Liver (tissue), 9 donors: ENCODE measurements around the gene TAMALIN. TPM values are rescaled to one million over a fixed set of nuclear protein-coding genes. Genes with fewer than 3 reads are reported as not detected.

Experiments used
- DNase-seq: peaks from one replicate; pipeline ENCODE4 v3.0.0-alpha.2; 2017; ENCODE audit warnings: low spot score
- H3K27ac ChIP-seq, 2 donors: one replicate each; pipeline ENCODE4 v1.7.0; 2013; ENCODE audit warnings: inconsistent platforms in 2 of 2, low read length in 2 of 2, control low read depth in 1 of 2, low read depth in 1 of 2, mild to moderate bottlenecking in 1 of 2
- H3K27me3 ChIP-seq, 4 donors: one replicate each; pipeline versions ENCODE4 v1.6.1 to v1.7.0; 2013; ENCODE audit warnings: low read length in 3 of 4, inconsistent platforms in 1 of 4, mild to moderate bottlenecking in 1 of 4, moderate library complexity in 1 of 4; ENCODE audit not compliant: control insufficient read depth in 4 of 4, insufficient read depth in 4 of 4
- H3K36me3 ChIP-seq, 4 donors: one replicate each; pipeline versions ENCODE4 v1.6.1 to v1.7.0; 2013; ENCODE audit warnings: low read length in 3 of 4, mild to moderate bottlenecking in 3 of 4, low read depth in 1 of 4, moderate library complexity in 1 of 4; ENCODE audit not compliant: control insufficient read depth in 4 of 4, insufficient read depth in 3 of 4
- H3K4me1 ChIP-seq, 4 donors: one replicate each; pipeline versions ENCODE4 v1.6.1 to v1.7.0; 2013; ENCODE audit warnings: low read length in 3 of 4, mild to moderate bottlenecking in 3 of 4, moderate library complexity in 1 of 4; ENCODE audit not compliant: control insufficient read depth in 4 of 4, insufficient read depth in 4 of 4
- H3K4me3 ChIP-seq, 3 donors: one replicate each; pipeline versions ENCODE4 v1.6.1 to v1.7.0; 2013; ENCODE audit warnings: low read length in 3 of 3, control low read depth in 1 of 3, low read depth in 1 of 3, mild to moderate bottlenecking in 1 of 3
- H3K9ac ChIP-seq, 2 donors: one replicate each; pipeline ENCODE4 v1.7.0; 2013; ENCODE audit warnings: low read length in 2 of 2, mild to moderate bottlenecking in 2 of 2, moderate library complexity in 2 of 2, control low read depth in 1 of 2, low read depth in 1 of 2
- H3K9me3 ChIP-seq, 4 donors: one replicate each; pipeline versions ENCODE4 v1.6.1 to v1.7.0; 2013; ENCODE audit warnings: low read length in 3 of 4; ENCODE audit not compliant: control insufficient read depth in 4 of 4
- EGR1 ChIP-seq, 2 donors: IDR thresholded peaks; 2 replicates each; pipeline ENCODE4 v1.6.1; 2016 to 2018; ENCODE audit warnings: antibody characterized with exemption in 2 of 2, low read depth in 2 of 2
- FOXA1 ChIP-seq: IDR thresholded peaks from 2 replicates; pipeline ENCODE4 v1.6.1; 2016; ENCODE audit warnings: antibody characterized with exemption
- FOXA2 ChIP-seq: IDR thresholded peaks from 2 replicates; pipeline ENCODE4 v1.6.1; 2016; ENCODE audit warnings: antibody characterized with exemption
- GABPA ChIP-seq, 2 donors: IDR thresholded peaks in 1 of 2; conservative IDR thresholded peaks in 1 of 2; 2 replicates each; pipeline ENCODE4 v1.6.1; 2016; ENCODE audit warnings: antibody characterized with exemption in 2 of 2, mild to moderate bottlenecking in 1 of 2, moderate library complexity in 1 of 2
- HNF4A ChIP-seq, 2 donors: conservative IDR thresholded peaks; 2 replicates each; pipeline ENCODE4 v1.6.1; 2016; ENCODE audit warnings: antibody characterized with exemption in 2 of 2, mild to moderate bottlenecking in 2 of 2
- JUND ChIP-seq, 2 donors: IDR thresholded peaks; 2 replicates each; pipeline ENCODE4 v1.6.1; 2016; ENCODE audit warnings: antibody characterized with exemption in 2 of 2
- MAX ChIP-seq: IDR thresholded peaks from 2 replicates; pipeline ENCODE4 v1.6.1; 2016; ENCODE audit warnings: antibody characterized with exemption
- REST ChIP-seq: IDR thresholded peaks from 2 replicates; pipeline ENCODE4 v1.6.1; 2016; ENCODE audit warnings: antibody characterized with exemption, mild to moderate bottlenecking
- RXRA ChIP-seq, 2 donors: IDR thresholded peaks; 2 replicates each; pipeline ENCODE4 v1.6.1; 2017 to 2018; ENCODE audit warnings: antibody characterized with exemption in 2 of 2, mild to moderate bottlenecking in 1 of 2
- SP1 ChIP-seq: IDR thresholded peaks from 2 replicates; pipeline ENCODE4 v1.6.1; 2018; ENCODE audit warnings: antibody characterized with exemption, mild to moderate bottlenecking
- TAF1 ChIP-seq: conservative IDR thresholded peaks from 2 replicates; pipeline ENCODE4 v1.6.1; 2016; ENCODE audit warnings: antibody characterized with exemption, mild to moderate bottlenecking
- YY1 ChIP-seq: IDR thresholded peaks from 2 replicates; pipeline ENCODE4 v1.6.1; 2016; ENCODE audit warnings: antibody characterized with exemption, mild to moderate bottlenecking
- WGBS: extraction: QIAGEN DNeasy Blood & Tissue Kit; methylation state at CpG from one replicate; pipeline ENCODE4 v1.1.7; 2013; 5-methylcytosine and 5-hydroxymethylcytosine counted together
- polyA plus RNA-seq, 2 donors: library from polyadenylated mRNA; stranded (reverse) in 1 of 2; unstranded in 1 of 2; fragments of 200-250 nt in 1 of 2; fragments of >200 nt in 1 of 2; fragmentation: Nextera tagmentation in 1 of 2; extraction: Ambion mirVana in 1 of 2; gene quantifications; one replicate each; pipeline versions ENCODE4 v1.2.1 to v1.2.3, GENCODE V29; 2013 to 2015
- total RNA-seq, 2 donors: library from RNA; depleted of rRNA; stranded (reverse); fragments of >200 nt; gene quantifications; one replicate each; pipeline ENCODE4 v1.2.3, GENCODE V29; 2014
- TF ChIP-seq, protein P1 (sequence below): fragments of 150-350 bp; IDR thresholded peaks from 2 replicates; pipeline ENCODE4 v1.5.1; 2017; ENCODE audit warnings: improper control_type of control experiment, low read depth, low read length; ENCODE audit not compliant: missing input control
- TF ChIP-seq, protein P2 (sequence below): IDR thresholded peaks from 2 replicates; pipeline ENCODE4 v1.6.1; 2016; ENCODE audit warnings: antibody characterized with exemption
- TF ChIP-seq, protein P3 (sequence below): IDR thresholded peaks from 2 replicates; pipeline ENCODE4 v1.6.1; 2016; ENCODE audit warnings: antibody characterized with exemption
- donor health status: healthy.
- donor health status: healthy.
- donor health status: healthy.
- donor health status: healthy.
- donor health status: healthy.

Gene TAMALIN
- total and polyA plus RNA-seq, 4 donors, result 1.1 to 9.9 (median 2.5) TPM

GRCh38 chr12:52013626-52014310 is 7.0 kb downstream of the TAMALIN start:
- Histone ChIP-seq H3K36me3 (peaks cover 0 to 2% (median 0%) of the 10 kb centered on the region in 4 donors), H3K27me3 (no peaks in the 10 kb centered on the region), H3K9me3 (no peaks in the 10 kb centered on the region), H3K9ac (no peak overlapping the region), H3K27ac (no peak overlapping the region), H3K4me1 (peaks cover 0 to 4% (median 2%) of the 10 kb centered on the region in 4 donors), H3K4me3 (no peak overlapping the region)
- DNase-seq, result no peak
- WGBS, result 89% methylated on average over 16 of the region's 16 CpGs
- TF ChIP-seq GABPA (IDR thresholded peaks at IDR 0.05 in 1 of 2, conservative IDR thresholded peaks at IDR 0.05 in 1 of 2) (no peak), FOXA1 (no peak), JUND (IDR thresholded peaks at IDR 0.05) (no peak), TAF1 (no peak), FOXA2 (no peak), REST (no peak), HNF4A (conservative IDR thresholded peaks at IDR 0.05) (no peak)
- TF ChIP-seq, protein P1, sequence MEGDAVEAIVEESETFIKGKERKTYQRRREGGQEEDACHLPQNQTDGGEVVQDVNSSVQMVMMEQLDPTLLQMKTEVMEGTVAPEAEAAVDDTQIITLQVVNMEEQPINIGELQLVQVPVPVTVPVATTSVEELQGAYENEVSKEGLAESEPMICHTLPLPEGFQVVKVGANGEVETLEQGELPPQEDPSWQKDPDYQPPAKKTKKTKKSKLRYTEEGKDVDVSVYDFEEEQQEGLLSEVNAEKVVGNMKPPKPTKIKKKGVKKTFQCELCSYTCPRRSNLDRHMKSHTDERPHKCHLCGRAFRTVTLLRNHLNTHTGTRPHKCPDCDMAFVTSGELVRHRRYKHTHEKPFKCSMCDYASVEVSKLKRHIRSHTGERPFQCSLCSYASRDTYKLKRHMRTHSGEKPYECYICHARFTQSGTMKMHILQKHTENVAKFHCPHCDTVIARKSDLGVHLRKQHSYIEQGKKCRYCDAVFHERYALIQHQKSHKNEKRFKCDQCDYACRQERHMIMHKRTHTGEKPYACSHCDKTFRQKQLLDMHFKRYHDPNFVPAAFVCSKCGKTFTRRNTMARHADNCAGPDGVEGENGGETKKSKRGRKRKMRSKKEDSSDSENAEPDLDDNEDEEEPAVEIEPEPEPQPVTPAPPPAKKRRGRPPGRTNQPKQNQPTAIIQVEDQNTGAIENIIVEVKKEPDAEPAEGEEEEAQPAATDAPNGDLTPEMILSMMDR, result no peak
- TF ChIP-seq, protein P2, sequence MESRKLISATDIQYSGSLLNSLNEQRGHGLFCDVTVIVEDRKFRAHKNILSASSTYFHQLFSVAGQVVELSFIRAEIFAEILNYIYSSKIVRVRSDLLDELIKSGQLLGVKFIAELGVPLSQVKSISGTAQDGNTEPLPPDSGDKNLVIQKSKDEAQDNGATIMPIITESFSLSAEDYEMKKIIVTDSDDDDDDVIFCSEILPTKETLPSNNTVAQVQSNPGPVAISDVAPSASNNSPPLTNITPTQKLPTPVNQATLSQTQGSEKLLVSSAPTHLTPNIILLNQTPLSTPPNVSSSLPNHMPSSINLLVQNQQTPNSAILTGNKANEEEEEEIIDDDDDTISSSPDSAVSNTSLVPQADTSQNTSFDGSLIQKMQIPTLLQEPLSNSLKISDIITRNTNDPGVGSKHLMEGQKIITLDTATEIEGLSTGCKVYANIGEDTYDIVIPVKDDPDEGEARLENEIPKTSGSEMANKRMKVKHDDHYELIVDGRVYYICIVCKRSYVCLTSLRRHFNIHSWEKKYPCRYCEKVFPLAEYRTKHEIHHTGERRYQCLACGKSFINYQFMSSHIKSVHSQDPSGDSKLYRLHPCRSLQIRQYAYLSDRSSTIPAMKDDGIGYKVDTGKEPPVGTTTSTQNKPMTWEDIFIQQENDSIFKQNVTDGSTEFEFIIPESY, result no peak

DNA sequence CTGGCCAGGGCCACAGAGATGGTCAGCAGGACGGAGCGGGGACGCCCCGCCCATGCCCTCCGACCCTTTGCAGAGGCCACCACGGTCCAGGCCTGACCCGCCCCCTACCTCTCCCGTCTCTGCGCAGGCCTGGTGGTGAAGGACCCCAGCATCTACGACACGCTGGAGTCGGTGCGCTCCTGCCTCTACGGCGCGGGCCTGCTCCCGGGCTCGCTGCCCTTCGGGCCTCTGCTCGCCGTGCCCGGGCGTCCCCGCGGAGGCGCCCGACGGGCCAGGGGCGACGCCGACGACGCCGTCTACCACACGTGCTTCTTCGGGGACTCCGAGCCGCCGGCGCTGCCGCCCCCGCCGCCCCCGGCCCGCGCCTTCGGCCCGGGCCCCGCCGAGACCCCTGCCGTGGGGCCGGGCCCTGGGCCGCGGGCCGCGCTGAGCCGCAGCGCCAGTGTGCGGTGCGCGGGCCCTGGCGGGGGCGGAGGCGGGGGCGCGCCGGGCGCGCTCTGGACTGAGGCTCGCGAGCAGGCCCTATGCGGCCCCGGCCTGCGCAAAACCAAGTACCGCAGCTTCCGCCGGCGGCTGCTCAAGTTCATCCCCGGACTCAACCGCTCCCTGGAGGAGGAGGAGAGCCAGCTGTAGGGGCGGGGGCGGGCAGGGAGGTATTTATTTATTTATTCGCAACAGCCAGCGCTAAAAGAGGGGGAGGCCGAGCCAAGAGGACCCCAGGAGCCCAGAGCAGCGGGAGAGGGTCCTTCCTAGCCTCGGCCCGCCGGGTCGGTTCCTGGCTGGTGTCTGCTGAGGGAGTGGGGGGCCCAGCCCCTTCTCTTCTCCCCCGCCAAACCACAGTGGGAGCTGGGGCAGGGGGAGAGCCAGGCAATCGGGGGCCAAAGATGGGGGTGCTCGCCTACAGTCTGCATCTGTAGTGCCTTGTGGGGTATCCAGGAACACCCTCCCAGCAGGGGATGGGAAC is 8.1 kb downstream of the TAMALIN start:
- no peaks in the 10 kb centered on the region for H3K27me3 ChIP-seq
- TF ChIP-seq FOXA2 (no peak), YY1 (no peak), RXRA (IDR thresholded peaks at IDR 0.05) (no peak), MAX (no peak), TAF1 (no peak), EGR1 (IDR thresholded peaks at IDR 0.05; ENCODE audit: low read depth in 2 of 2) (no peak), SP1 (no peak)
- TF ChIP-seq, protein P1, result no peak
- TF ChIP-seq, protein P3, sequence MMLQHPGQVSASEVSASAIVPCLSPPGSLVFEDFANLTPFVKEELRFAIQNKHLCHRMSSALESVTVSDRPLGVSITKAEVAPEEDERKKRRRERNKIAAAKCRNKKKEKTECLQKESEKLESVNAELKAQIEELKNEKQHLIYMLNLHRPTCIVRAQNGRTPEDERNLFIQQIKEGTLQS, result no peak
- H3K4me3 ChIP-seq, result peak overlapping the region in 1 of 3 donors; percentile 12
- H3K27ac ChIP-seq, result no peak overlapping the region
- no peaks in the 10 kb centered on the region for H3K9me3 ChIP-seq
- no peak overlapping the region for H3K9ac ChIP-seq
- WGBS, result 51% methylated on average over 93 of the region's 93 CpGs
- DNase-seq, result no peak
- H3K4me1 ChIP-seq, result peaks cover 0 to 4% (median 2%) of the 10 kb centered on the region in 4 donors
- peaks cover 0 to 2% (median 0%) of the 10 kb centered on the region in 4 donors for H3K36me3 ChIP-seq
